Muscle of arm (tissue), 12 donors: ENCODE measurements around the gene STAG1. TPM values are rescaled to one million over a fixed set of nuclear protein-coding genes. Genes with fewer than 3 reads are reported as not detected.
"Not testable (repeated sequence)": the region's sequence is repeated elsewhere in the genome, so short reads cannot be mapped to it uniquely, and the experiment has no call there.

ENCODE experiments used
- DNase-seq: peaks from one replicate; pipeline ENCODE4 v3.0.0-alpha.2; 2013
- polyA plus RNA-seq, 12 donors: library from polyadenylated mRNA; unstranded; fragments of 120-200 nt; gene quantifications; one replicate each; pipeline ENCODE4 v1.2.1, GENCODE V29; 2013; ENCODE audit not compliant: insufficient read length in 12 of 12

Gene STAG1
- polyA plus RNA-seq, 12 donors, result 28.7 to 42.8 (median 38.2) TPM; not detected in 1

GRCh38 chr3:136750209-136750896 is 1.8 kb downstream of the STAG1 start:
- DNase-seq, result peak; percentile 26

GRCh38 chr3:136749602-136750001 is 2.6 kb downstream of the STAG1 start:
- DNase-seq, result not testable (repeated sequence)

- no peak for DNase-seq
Observed at GRCh38 chr3:136749091-136749490, 3.1 kb downstream of the STAG1 start.

- DNase-seq, result no peak
Observed at GRCh38 chr3:136745916-136746315, 6.3 kb downstream of the STAG1 start.

- no peak for DNase-seq
Observed at GRCh38 chr3:136741063-136741462, 11.1 kb downstream of the STAG1 start.

- no peak for DNase-seq
Observed at GRCh38 chr3:136740351-136740958, 11.7 kb downstream of the STAG1 start.

GRCh38 chr3:136736950-136737349 is 15.2 kb downstream of the STAG1 start:
- not testable (repeated sequence) for DNase-seq

GRCh38 chr3:136735103-136735502 is 17.1 kb downstream of the STAG1 start:
- no peak for DNase-seq

GRCh38 chr3:136734382-136735070 is 17.7 kb downstream of the STAG1 start:
- no peak for DNase-seq

- no peak for DNase-seq
Observed at GRCh38 chr3:136733317-136733833, 18.8 kb downstream of the STAG1 start.

GRCh38 chr3:136731274-136731884 is 20.8 kb downstream of the STAG1 start:
- no peak for DNase-seq

- no peak for DNase-seq
Observed at GRCh38 chr3:136730595-136731273, 21.4 kb downstream of the STAG1 start.

- no peak for DNase-seq
Observed at GRCh38 chr3:136728918-136729317, 23.3 kb downstream of the STAG1 start.

GRCh38 chr3:136728473-136728872 is 23.7 kb downstream of the STAG1 start:
- no peak for DNase-seq

GRCh38 chr3:136725468-136725867 is 26.7 kb downstream of the STAG1 start:
- no peak for DNase-seq

- not testable (repeated sequence) for DNase-seq
Observed at GRCh38 chr3:136722916-136723315, 29.3 kb downstream of the STAG1 start.

- DNase-seq, result not testable (repeated sequence)
Observed at GRCh38 chr3:136722399-136722798, 29.8 kb downstream of the STAG1 start.

GRCh38 chr3:136720091-136720490 is 32.1 kb downstream of the STAG1 start:
- DNase-seq, result no peak

- DNase-seq, result no peak
Observed at GRCh38 chr3:136716629-136717028, 35.5 kb downstream of the STAG1 start.

GRCh38 chr3:136714020-136714419 is 38.2 kb downstream of the STAG1 start:
- DNase-seq, result no peak

- no peak for DNase-seq
Observed at GRCh38 chr3:136712941-136713340, 39.2 kb downstream of the STAG1 start.

GRCh38 chr3:136711888-136712287 is 40.3 kb downstream of the STAG1 start:
- DNase-seq, result not testable (repeated sequence)
